DMS79 (cell line): Measurements from ENCODE around the gene KRT80.

ENCODE experiments used
- DNase-seq: peaks from one replicate; lab custom pipeline; 2025; lab: John Stamatoyannopoulos, UW

The KRT80 gene

DNA sequence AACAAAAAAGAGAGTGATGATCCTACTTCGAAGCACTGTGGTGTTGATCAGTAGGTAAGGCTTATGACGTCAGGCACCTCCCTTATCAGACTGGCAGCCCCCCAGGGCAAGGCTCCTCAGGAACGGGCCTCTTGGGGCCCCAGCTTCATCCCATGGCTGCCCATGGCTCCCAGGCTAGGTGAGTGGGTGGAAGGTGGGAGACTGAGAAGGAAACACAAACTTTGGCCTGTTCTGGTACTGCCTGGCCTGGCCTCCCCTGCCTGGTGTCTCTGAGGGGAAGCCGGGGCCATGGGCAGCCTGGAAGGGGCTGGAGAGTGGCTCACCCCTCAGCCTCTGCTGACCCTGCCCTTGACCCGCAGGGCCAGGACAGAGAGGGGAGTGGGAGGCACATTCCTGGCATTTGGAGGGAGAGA lies 38.9 kb downstream of the KRT80 start:
- DNase-seq: no peak

DNA sequence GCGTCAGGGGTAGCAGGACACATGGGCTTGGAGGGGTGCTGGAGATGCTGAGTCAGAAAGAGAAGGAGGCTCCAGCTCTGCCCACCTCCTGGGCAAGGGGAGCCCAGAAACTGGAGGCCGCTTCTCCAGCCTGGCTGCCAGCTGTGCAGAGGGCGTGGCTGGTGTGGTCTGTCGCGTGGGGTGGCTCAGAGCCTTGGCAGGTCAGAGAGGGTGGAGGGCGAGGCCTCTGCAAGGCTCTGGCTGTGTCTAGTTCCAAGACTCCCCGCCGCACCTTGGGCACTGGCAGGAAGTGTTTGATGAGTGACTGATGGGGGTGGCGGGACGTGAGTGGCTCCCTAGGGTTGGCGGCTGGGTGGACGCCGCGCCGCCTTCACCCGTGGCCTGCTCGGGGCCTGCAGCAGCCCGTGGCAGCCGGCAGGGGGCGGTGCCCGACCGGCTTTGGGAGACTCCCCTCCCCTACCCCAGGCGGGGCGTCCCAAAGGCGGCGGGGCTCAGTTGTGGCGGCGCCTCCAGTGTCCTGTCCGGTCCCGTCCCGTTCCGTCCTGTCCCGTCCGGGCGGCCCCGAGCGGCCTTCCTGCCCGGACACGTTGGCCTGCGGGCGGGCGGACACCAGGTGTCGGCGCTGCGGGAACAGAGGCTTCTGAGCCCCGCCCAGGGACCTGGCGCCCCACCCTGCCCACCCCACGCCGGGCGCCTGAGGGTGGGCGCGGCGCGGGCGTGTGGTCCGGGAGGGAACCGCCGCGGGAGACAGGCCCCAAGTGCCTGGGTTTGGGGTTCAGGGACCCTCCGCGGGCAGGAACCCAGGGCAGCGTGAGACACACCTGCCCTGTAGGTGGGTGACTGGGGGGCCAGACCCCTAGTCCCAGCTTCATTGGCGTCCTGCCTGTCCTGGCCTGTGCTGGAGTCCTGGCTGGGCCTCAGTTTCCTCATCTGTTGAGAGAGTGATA lies 39.7 kb downstream of the KRT80 start:
- no peak for DNase-seq

DNA sequence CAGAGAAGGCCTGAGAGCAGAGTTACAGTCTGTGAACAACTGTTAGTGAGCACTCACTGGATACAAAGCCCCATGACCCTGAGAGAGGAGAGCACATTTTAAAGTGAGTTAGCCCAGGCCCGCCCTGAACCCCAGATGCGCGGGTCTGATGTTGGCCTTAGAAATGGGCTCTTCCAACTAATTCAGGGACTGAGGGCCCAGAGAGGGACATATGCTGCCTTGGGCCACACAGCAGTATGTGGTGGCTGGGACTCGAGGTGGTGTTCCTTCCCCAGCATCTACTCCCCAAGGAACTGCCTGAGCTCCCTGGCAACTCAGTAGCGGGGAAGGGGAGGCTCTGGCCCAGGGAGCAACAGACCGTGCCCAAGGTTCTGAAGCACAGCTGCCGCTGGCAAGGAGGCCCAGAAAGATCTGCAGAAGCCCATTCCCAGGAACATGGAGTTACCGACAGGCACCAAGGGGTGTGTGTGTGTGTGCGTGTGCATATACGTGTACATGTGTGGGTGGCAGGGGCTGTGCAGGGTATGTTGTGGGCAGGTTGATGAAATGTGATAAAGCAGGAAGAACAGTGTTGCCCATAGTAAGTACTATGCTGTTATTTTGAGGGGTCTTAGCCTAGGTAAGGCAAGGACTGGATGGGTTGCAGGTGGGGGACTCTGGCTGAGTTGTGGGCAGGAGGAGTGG lies 40.5 kb downstream of the KRT80 start:
- DNase-seq: no peak

DNA sequence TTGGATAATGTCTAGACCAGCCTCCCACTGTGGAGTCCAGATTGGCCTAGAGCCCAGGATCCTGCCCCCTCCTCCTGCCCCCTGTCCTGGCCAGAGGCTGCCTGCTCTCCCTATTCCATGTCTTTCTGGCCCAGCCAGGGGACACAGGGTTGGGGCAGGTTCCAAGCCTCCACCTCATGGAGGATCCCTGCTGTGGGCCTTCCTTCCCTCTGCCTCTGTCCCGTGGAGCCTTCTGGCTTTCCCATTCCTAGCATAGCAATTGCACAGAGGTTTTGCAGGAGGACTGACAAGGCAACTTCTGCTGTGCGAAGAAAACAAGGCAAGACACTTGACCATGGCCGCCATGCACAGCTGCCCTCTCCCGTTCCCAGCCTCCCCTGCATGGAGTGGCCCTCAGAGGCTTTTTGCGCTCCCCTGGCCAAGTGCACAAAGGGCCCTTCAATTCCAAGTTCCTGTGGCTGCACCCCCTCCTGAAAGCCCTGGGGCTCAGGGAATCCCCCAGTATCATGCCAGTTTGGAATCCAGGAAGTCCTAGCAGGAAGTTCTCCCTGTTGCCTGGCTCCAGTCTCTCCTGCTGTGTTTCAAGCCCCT lies 42.1 kb downstream of the KRT80 start:
- DNase-seq: no peak

DNA sequence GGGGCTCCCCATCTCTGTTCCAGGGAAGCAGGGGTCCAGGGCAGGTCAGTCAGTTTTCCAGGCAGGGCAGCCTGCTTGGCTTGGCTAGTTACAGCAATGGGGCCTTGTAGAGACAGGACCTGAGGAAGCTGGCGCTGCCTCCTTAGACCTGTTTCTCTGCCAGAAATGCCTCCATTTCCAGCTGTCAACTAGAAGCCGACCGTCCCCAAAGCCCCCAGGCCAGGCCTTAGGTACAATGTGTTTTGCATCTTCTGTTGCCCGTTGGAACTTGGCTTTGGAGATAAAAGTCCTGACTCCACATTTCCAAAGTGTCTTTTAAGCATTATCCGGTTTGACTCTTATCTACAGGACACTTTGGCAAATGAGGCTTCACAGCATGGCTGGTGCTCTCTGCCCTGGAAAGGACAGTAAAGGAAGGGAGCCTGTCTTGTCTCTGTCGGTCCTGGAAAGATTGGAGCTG lies 42.6 kb downstream of the KRT80 start:
- no peak for DNase-seq

DNA sequence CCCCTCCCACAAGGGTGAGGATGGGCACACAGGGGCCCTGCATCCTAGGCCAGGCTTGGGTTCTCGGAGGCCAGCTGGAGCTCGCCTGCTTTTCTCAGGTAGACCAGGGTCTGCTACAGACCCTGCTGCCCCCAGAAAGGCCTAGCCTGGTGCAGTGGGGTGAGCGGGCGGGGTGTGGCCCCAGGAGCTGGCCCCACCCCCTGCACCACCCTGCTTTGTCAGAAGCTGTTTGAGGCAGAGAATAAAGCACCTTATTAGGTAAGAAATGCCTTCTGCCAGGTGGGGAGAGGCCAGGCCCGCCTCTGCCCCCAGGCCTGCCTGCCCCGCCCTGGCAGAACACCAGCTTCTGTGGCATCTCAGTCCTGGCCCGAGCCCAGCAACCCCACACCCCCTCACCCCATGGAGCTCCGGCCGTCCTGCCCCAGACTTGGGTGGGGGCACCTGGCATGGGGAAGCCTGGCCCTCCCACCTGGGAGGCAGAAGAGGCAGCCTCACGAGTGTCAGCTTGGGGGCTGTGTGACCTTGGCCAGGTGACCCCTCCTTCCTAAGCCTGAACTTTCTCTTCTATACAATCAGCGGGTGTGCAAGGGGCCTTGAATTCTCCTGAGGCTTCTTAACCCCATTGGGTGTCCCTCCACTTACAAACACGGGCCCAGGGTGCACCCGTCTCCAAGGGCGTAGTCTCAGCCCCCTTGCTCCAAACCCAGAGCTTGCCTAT lies 43.2 kb downstream of the KRT80 start:
- DNase-seq: no peak

DNA sequence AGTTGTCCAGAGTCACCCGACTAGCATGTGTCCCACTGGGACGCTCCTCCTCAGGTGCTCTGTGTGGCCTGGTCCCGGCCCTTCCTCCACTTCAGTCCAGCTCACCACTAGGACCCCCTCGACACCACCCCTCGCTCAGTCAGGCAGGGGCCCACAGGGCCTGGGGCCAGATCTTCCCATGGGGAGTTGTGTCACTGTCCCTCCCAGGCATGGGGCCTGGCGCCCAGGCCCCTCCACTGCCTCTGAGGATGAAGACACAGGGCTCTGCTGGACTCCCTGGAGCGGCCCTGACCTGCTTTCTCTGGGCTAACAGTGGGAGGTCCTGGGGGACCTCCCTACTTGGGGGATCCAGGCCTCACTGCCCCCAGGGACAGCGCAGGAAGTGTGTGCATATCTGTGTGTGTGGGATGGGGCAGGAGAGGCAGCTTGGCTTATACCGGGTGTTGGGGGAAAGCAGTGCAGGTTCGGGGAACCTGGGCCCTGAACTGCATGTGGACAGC lies 43.8 kb downstream of the KRT80 start:
- DNase-seq: no peak

DNA sequence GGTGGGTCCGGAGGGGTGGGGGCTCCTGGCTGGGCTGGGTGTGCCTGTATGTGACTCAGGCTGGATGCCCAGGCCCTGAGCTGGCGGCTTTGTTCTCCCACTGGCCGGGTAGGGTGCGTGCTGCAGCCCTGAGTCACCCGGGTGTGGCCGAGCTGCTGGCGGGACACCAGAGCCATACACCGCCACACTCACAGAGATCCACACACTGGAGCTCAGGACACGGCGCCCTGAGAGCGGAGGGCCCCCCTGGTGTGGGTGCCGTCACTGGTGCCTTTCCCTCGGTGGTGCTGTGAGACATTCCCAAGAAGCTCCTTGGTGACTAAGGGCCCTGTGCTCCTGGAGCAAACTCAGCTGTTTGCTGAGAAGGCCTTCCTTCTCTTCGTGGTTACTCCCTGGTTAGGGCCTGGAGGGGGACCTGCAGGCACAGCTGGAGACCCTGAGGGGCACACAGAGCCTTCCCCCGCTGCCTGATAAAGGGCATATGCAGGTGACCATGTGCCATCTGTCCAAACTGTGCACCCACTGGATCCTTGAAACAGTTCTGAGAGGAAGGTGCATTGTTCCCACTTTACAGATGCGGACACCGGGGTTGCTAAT lies 44.3 kb downstream of the KRT80 start:
- no peak for DNase-seq

DNA sequence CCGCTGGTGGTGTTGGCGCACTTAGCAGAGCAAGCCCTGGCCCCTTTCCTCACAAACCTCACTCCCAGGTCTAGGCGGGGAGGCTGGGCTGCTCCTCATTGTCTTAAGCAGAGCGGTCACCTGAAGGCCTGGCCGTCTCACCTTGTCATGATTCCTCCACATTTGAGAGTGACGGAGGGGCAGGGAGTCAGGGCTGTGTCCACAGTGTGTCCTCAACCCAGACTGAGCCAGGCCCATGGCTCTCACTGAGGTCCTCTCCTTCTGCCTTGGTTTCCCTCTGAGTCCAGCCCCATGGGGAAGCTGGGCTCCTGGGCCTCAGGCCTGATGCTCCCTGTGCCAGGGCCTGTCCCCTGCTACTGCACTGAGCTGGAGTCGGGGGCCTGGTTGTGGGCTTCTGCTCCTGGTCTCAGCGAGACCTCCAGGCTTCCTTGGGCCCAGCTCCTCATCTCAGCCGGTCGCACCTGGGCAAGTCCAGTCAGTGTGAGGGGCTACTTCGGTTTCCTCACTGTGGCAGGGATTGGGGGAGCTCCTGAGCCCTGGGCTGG lies 44.9 kb downstream of the KRT80 start:
- no peak for DNase-seq

DNA sequence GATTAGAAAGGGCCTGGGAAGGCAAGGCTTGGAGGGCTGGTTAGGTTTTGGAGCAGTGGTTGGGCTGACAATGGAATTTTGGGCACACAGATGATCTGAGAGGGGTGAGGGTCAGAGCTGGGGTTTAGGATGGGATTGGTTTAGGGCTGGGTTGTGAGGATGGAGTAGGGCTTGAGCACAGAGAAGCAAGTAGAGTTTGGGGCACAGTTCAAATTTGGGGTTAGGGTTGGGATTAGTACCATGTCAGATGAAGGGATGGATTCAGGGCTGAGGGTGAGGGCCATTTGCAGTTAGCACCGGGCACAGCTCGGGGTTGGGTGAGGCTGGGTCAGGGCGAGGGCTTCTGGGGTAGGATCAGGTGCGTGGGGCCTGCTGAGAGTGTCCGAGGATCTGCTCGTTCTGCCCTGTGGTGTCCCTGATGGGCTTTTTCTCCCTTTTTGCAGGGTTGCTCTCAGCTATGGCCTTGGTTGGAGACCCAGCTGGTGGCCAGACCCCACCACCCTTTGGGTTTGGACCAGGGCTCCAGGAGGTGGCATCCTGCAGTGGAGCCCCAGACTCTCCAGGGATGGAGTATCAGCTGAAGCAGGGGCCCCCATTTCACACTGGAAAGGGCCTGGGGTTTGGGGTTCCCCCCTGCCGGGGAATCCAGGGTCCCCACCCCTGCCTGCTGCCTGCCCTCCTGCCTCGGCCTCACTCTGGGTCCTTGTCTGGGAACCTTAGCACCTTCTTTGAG lies 45.6 kb downstream of the KRT80 start:
- no peak for DNase-seq

DNA sequence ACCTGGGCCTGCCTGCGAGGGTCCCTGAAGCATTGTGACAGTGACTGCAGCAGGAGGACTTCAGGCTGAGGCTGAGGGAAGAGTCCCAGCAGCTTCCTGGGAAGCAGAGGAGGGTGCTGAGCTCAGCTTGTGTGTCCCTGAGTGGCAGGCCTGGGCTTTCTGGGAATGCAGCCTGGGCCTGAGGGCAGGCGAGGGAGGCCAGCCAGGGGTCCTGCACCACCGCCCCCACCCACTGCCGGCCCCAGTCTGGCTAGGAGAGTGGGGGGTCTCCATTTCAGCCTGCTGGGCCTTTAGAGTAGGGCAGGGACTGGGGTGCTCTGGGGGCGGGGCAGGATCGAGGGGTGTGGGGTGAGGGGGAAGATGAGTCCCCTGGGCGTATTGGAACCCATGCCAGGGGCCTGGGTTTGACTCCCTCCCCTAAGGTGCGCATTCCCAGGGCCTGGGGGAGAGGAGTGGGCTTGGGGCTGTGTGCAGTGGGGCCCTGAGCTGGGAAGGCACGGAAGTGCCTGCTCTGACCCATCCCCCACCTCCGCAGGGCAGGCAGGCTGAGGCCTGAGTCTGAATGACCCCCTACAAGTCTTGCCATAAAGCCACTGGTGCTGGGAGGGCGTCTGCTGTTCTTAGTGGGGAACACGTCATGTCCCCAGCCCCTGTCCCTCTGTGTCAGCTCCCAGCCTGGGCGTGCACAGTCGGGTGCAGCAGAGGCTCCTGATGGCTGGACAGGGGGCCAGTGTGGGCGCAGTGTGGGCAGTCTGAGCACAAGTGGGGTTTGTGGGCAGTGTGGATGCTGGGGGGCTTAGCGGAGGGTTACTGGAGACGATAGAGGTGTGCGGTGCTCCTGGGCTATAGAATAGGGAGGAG lies 46.4 kb downstream of the KRT80 start:
- DNase-seq: no peak

DNA sequence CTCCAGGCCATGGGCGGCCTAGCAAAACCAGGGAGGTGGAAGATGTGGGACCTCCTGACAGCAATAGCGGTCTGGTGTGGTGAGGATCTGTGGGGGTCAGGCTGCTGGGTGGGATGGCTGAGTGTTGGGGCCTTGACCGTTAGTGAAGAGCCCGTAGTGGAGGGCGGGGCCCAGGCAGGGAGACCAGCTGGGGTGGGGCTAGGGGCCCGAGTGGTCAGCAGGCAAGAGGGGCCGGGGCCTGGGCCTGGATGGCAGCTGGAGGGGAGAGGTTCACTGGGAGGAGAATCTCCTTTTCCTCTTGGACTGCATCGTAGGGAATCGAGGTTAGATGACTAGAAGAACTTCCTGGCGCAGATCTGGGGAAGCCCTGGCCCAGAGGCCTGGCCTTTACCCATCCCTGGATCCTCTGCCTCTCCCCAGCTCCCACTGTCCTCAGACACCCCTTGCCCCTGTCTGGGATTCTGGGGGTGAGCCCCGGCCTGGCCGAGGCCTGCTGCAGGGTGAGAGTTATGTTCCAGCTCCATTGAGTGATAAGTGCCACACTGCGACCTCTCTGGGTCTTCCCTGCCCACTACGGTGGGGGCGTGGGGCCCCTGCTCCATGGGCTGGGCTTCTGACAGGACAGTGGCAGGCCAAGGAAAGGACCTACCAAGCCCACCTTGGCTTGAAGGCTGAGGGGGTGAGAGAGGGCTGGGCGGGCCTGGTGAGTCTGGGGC lies 47.1 kb downstream of the KRT80 start:
- DNase-seq: no peak

DNA sequence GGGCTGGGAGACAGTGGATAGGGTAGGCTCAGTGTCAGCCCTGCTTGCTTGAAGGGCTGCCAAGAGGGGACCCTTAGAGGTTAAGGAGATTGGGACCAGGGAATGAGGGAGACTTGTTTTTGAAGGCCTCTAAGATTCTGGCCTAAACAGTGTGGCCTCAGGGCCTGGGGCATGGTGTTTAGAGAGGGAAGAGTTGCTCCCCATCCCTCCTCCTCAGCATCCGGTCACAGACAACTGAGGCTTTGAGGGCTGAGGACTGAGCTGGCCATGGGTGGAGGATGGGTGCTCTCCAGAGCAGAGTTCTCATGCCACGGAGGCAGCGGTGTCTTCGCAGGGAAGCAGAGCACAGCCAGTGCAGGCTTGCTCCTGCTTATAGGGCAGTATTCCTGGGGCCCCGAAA lies 49.4 kb downstream of the KRT80 start:
- no peak for DNase-seq

DNA sequence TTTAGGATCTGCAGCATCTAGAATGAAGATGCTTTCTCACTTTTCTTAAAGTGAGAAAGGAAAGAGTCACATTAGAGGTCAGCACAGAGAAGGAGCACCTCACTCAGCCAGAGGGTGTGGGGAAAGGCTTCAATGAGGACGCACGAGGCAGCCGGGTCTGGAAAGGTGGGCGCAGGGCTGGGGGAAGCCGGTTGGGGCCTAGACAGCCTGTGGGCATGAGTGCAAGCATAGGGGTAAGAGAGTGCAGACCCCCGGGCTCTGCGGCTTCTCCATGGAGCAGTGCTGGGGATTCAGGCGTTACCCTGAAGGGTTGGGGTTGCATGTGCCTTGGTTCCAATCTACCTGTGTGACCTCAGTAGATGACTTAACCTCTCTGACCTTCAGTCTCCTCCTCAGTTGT lies 49.9 kb downstream of the KRT80 start:
- no peak for DNase-seq

DNA sequence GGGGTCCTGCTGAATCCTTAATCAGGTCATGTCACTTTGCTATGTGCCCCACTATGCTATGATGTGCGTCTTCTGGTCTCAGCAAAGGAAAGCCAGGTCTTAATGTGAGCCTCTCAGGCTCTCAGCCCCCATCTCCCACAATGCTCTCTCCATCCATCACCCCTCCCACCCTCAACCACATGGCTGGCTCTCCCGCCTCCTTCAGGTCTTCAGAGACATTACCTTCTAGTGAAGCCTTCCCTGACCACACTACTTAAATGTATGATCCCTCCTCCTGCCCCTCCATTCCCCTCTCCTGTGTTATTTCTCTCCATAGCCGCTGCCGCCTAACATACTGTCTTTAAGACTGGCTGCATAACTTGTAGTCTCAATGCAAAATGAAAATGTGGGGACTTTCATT lies 50.5 kb downstream of the KRT80 start:
- no peak for DNase-seq

DNA sequence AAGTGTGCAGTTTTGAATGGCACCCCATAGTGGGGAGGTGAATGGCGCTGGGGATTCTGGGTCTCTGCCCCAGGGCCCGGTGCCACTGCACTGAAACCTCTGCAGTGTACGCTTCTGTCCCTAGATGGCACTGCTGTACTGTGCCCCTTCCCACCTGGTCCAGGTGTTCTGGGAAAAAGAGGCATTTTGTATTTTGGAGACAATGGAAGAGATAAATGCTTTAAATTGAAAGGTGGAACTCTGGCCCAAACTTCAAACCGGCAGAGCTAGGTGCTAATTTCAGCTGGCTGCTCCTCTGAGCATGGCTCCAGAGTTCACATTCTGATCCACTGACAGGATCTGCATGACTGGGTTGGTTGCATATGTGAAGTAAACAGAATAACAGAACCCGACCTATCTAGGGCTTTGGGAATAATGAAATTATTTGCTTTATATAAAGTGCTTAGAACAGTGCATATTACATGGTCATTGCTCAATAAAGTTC lies 52.2 kb downstream of the KRT80 start:
- DNase-seq: peak; percentile 10

DNA sequence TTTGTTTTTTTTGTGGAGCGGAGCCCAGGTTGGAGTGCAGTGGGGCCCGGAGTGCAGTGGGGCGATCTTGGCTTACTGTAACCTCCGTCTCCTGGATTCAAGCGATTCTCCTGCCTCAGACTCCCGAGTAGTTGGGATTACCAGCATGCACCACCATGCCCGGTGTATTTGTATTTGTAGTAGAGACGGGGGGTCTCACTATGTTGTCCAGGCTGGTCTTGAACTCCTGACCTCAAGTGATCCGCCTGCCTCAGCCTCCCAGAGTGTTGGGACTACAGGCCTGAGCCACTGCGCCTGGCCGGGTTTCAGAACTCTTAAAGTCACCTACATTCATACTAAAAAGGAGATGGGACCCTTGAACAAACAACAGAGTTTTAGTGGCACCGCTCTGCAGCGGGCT lies 52.7 kb downstream of the KRT80 start:
- DNase-seq: no peak

DNA sequence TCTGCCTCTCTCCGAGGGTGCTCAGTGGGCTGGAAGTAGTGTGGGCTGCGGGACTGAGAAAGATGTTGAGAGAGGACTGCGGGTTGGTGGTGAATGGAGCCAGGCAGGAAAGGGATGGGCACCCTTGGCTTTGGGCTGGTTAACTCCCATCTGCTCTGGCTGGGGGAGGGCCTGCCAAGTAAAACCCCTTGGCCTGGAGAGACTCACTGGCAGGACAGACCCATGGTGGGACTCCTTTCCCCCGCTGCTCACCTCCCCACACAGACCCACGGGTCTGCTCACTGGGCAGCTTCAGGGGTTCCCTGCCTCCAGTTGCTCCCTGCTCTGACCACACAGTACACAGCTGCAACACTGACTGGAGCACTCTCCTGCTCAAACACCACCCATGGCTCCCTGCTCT lies 54.1 kb downstream of the KRT80 start:
- DNase-seq: no peak

DNA sequence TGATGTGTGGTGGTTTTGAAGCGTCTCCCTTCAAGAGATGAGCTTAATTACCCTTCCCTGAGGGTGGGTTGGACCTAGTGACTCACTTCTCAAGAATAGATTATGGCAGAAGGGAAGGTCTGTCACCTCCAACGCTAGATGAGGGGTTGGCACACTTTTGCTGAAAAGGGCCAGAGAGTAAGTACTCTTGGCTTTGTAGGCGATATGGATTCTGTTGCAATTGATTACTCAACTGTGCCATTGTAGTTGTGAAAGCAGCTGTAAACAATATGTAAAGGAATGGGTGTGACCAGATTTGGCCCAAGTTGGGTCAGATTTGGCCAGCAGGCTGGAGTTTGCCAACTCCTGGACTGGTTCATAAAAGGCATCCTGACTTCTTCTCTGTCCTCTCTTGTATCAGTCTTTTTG lies 59.1 kb downstream of the KRT80 start:
- no peak for DNase-seq
